GM03348 (cell line): ENCODE data around the gene PNPLA7.
A peak's percentile ranks its signal among the peaks of the same experiment; 100 is the strongest.
"Not testable (repeated sequence)": the region's sequence is repeated elsewhere in the genome, so short reads cannot be mapped to it uniquely, and the experiment has no call there.

Source experiments
- DNase-seq: peaks from one replicate; pipeline ENCODE4 v3.0.0; 2012; ENCODE audit warnings: low spot score

Gene PNPLA7

GRCh38 chr9:137416563-137417151 lies 133.5 kb downstream of the PNPLA7 start:
- no peak for DNase-seq

DNA sequence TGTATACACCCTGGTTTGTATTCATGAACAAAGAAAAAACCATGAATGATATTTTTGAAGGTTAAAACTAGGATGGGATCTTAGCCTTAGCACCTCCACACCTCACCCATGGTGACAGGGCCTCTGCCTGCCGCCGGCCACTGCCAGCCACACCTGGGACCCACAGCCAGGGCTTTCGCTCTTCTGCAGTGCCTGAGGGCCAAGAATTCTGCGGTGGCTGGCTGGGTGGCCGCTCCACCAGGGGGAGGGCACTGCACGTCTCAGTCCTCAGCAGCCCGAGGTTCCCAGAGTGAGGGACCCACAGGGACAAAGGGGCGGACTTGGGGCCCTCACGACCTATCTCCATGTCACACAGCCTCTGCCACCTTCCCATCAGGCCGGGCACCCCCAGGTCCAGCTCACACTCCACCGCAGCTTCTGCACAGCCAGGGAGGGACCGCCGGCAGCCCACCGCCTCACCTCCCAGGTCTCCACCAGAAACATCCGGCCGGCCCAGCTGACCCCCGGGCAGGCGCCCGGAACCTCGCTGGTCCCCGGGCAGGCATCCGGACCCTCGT lies 134.1 kb downstream of the PNPLA7 start:
- DNase-seq: no peak

DNA sequence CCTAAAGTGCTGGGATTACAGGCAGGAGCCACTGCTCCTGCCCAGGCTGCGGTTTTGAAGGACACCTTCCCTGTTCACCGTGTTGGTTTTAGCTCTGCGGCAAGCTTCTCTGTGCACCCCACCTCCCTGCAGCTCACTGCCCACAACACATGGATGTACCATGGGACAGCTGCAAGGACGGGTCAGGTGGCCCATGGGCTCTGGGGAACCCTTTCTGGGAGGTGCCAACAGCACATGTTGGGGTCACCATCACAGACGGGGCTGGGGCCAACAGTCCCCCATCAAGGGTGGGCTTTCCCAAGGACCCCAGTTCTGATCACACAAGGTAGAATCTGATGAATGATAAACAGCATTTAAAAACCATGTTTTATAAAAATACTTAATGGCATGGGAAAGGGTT lies 134.8 kb downstream of the PNPLA7 start:
- no peak for DNase-seq

GRCh38 chr9:137412431-137412830 lies 137.8 kb downstream of the PNPLA7 start:
- no peak for DNase-seq

GRCh38 chr9:137411645-137412380 lies 138.4 kb downstream of the PNPLA7 start:
- peak; percentile 93 for DNase-seq

DNA sequence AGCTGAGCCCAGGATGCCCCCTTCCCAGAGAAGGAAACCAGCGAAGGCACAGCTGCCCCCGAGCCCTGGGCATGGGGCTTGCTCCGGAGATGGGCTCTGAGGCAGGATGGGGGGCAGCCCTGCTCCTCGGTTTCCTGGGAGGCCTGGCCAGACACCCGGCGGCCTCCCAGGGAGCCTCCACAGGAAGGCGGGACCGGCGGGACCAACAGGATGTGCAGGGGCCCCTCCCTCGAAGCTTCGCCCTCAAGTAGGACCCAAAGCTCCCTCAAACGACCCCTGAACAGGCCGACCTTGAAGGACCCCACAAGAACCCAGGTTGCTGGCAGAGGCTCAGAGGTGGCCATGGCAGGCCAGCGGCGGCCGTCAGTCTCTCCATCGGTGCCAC lies 138.9 kb downstream of the PNPLA7 start:
- no peak for DNase-seq

- DNase-seq: no peak
Measured at GRCh38 chr9:137410891-137411249, 139.3 kb downstream of the PNPLA7 start.

DNA sequence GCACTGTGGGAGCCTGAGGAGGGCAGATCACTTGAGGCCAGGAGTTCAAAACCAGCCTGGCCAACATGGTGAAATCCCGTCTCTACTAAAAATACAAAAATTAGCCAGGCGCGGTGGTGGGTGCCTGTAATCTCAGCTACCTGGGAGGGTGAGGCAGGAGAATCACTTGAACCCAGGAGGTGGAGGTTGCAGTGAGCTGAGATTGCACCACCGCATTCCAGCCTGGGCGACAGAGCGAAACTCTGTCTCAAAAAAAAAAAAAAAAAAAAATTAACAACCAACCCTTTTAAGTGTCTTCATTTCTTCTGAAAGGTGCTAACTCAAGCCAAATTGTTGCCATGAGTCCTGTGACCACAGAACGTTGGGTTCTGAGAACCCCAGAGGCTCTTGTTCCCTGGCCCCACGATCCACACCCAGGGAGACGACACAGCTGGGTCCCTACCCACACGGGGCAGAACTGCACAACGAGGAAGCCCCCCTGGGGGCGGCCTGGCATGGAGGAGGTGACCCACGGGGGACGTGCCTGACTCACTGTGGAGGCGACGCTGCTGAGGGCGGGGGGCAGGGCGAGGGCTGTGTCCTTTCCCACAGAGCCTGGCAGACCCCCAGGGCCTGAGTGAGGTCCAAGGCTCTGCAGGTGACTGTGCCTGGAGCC lies 139.8 kb downstream of the PNPLA7 start:
- DNase-seq: not testable (repeated sequence)
